Panc1 (cell line): ENCODE data around the gene COL6A3.

Source experiments
- CTCF ChIP-seq: fragments of 450-650 bp; IDR thresholded peaks from 2 replicates; pipeline ENCODE4 v1.5.1; 2017; ENCODE audit warnings: mild to moderate bottlenecking
- POLR2AphosphoS5 ChIP-seq: IDR thresholded peaks from 2 replicates; pipeline ENCODE4 v1.6.1; 2012; ENCODE audit warnings: mild to moderate bottlenecking, low read depth, low read length, moderate library complexity
- REST ChIP-seq, 2 experiments: IDR thresholded peaks; 2 replicates each; pipeline ENCODE4 v1.6.1; 2011 to 2012; ENCODE audit warnings: low read depth in 2 of 2, control low read depth in 1 of 2, low read length in 1 of 2, mild to moderate bottlenecking in 1 of 2, moderate library complexity in 1 of 2; ENCODE audit not compliant: insufficient read depth in 1 of 2

- no peak for TF ChIP-seq CTCF
- TF ChIP-seq REST (IDR thresholded peaks at IDR 0.05; ENCODE audit: insufficient read depth in 1 of 2, low read depth in 2 of 2, low read length in 1 of 2): no peak
- no peak for TF ChIP-seq POLR2AphosphoS5
Measured at GRCh38 chr2:237280939-237281338, 133.0 kb downstream of the COL6A3 start.
